Glutamatergic neuron (in vitro differentiated cells): Measurements from ENCODE around the gene ELFN1. TPM values are rescaled to one million over a fixed set of nuclear protein-coding genes. Genes with fewer than 3 reads are reported as not detected.
A peak's percentile ranks its signal among the peaks of the same experiment; 100 is the strongest.

Source experiments
- DNase-seq: peaks from one replicate; pipeline ENCODE4 v3.0.0; 2022
- H3K27ac Mint-ChIP-seq: one replicate; pipeline ENCODE4 v1.8.0; 2020; ENCODE audit warnings: mild to moderate bottlenecking, mixed read lengths, inconsistent platforms; ENCODE audit not compliant: unreplicated experiment
- H3K27me3 Mint-ChIP-seq: one replicate; pipeline ENCODE4 v1.8.0; 2020; ENCODE audit warnings: mild to moderate bottlenecking, moderate library complexity, mixed read lengths, inconsistent platforms; ENCODE audit not compliant: unreplicated experiment
- H3K36me3 Mint-ChIP-seq: one replicate; pipeline ENCODE4 v1.8.0; 2020; ENCODE audit warnings: mild to moderate bottlenecking, mixed read lengths, inconsistent platforms; ENCODE audit not compliant: unreplicated experiment
- H3K4me1 Mint-ChIP-seq: one replicate; pipeline ENCODE4 v1.8.0; 2020; ENCODE audit warnings: mild to moderate bottlenecking, low read depth, mixed read lengths, inconsistent platforms; ENCODE audit not compliant: unreplicated experiment
- H3K4me3 Mint-ChIP-seq: one replicate; pipeline ENCODE4 v1.8.0; 2020; ENCODE audit warnings: mild to moderate bottlenecking, mixed read lengths, inconsistent platforms; ENCODE audit not compliant: unreplicated experiment
- H3K9me3 Mint-ChIP-seq: one replicate; pipeline ENCODE4 v1.8.0; 2020; ENCODE audit warnings: mild to moderate bottlenecking, moderate library complexity, mixed read lengths, inconsistent platforms; ENCODE audit not compliant: unreplicated experiment
- CTCF ChIP-seq: fragments of 200-600 bp; sonication (generic); IDR thresholded peaks from one replicate; pipeline ENCODE4 v1.5.0; 2021; ENCODE audit not compliant: partially characterized antibody, unreplicated experiment
- total RNA-seq: library from RNA; stranded (reverse); fragmentation: NEBNext Ultra II Directional; extraction: Animal tissue kit (Norgen Biotek cat#: 25700); gene quantifications from one replicate; pipeline ENCODE4 v1.2.1, GENCODE V29; 2021; ENCODE audit not compliant: unreplicated experiment

The ELFN1 gene
- total RNA-seq, 1 donor from 2014 or later = 40.0 TPM

GRCh38 chr7:1654738-1655475 is 15.2 kb upstream of the ELFN1 start:
- DNase-seq = no peak
- Mint-ChIP-seq H3K27ac (no peak overlapping the region), H3K4me3 (no peak overlapping the region), H3K9me3 (peaks cover 1% of the 10 kb centered on the region), H3K36me3 (no peaks in the 10 kb centered on the region), H3K4me1 (no peaks in the 10 kb centered on the region), H3K27me3 (peaks cover 5% of the 10 kb centered on the region)
- TF ChIP-seq CTCF = no peak

- Mint-ChIP-seq H3K9me3 (peaks cover 13% of the 10 kb centered on the region), H3K4me1 (peaks cover 7% of the 10 kb centered on the region), H3K36me3 (no peaks in the 10 kb centered on the region), H3K27me3 (peaks cover 5% of the 10 kb centered on the region), H3K4me3 (no peak overlapping the region), H3K27ac (no peak overlapping the region)
- TF ChIP-seq CTCF = no peak
- DNase-seq = no peak
These were observed 10.4 kb upstream of the ELFN1 start for GRCh38 chr7:1659696-1660095.

GRCh38 chr7:1661461-1661860 is 8.6 kb upstream of the ELFN1 start:
- Mint-ChIP-seq H3K27me3 (peaks cover 5% of the 10 kb centered on the region), H3K9me3 (peaks cover 13% of the 10 kb centered on the region), H3K4me1 (peaks cover 7% of the 10 kb centered on the region), H3K36me3 (no peaks in the 10 kb centered on the region), H3K4me3 (no peak overlapping the region), H3K27ac (peak overlapping the region; percentile 72)
- no peak for DNase-seq
- no peak for TF ChIP-seq CTCF

GRCh38 chr7:1662101-1662500 is 8.0 kb upstream of the ELFN1 start:
- peaks cover 7% of the 10 kb centered on the region for H3K4me1 Mint-ChIP-seq
- no peak overlapping the region for H3K4me3 Mint-ChIP-seq
- no peaks in the 10 kb centered on the region for H3K36me3 Mint-ChIP-seq
- no peak for TF ChIP-seq CTCF
- no peak overlapping the region for H3K27ac Mint-ChIP-seq
- no peak for DNase-seq
- H3K27me3 Mint-ChIP-seq = peaks cover 5% of the 10 kb centered on the region
- H3K9me3 Mint-ChIP-seq = peaks cover 13% of the 10 kb centered on the region

- no peak for DNase-seq
- Mint-ChIP-seq H3K4me3 (peak overlapping the region; percentile 42), H3K4me1 (peaks cover 7% of the 10 kb centered on the region), H3K27me3 (peaks cover 5% of the 10 kb centered on the region), H3K27ac (no peak overlapping the region), H3K36me3 (no peaks in the 10 kb centered on the region), H3K9me3 (peaks cover 13% of the 10 kb centered on the region)
- no peak for TF ChIP-seq CTCF
These were observed 7.3 kb upstream of the ELFN1 start for GRCh38 chr7:1662767-1663166.
